OCI-LY7 (cell line): ENCODE measurements around the gene CHD9. TPM values are rescaled to one million over a fixed set of nuclear protein-coding genes. Genes with fewer than 3 reads are reported as not detected.

Source experiments
- BruUV-seq: library from RNA; stranded (reverse); fragments of 400-500 nt; replicated peaks from 2 replicates; lab custom pipeline; 2021; lab: Mats Ljungman, UMichigan
- CTCF ChIA-PET: fragments of 300-600 bp; sonication (Branson Sonifier 250); formaldehyde crosslinking; loops from one replicate; lab custom pipeline; 2022; ENCODE audit warnings: antibody characterized with exemption; ENCODE audit not compliant: unreplicated experiment; lab: Charles Lee
- POLR2A ChIA-PET: fragments of 300-600 bp; sonication (Branson Sonifier 250); formaldehyde crosslinking; loops from one replicate; lab custom pipeline; 2022; ENCODE audit warnings: antibody characterized with exemption; lab: Charles Lee
- DNase-seq: peaks from one replicate; pipeline ENCODE4 v3.0.0-alpha.2; 2015; ENCODE audit warnings: low spot score
- H2AFZ ChIP-seq: fragments of 200-600 bp; sonication (generic), shearing (Covaris generic); 2 replicates; pipeline ENCODE4 v1.6.1; 2014; ENCODE audit warnings: mild to moderate bottlenecking, antibody characterized with exemption, low read length, moderate library complexity
- H3K27ac ChIP-seq: fragments of 200-600 bp; sonication (generic); 2 replicates; pipeline ENCODE4 v1.5.1; 2014; ENCODE audit warnings: mixed run types, low read depth, mild to moderate bottlenecking, moderate library complexity, low read length, inconsistent platforms; ENCODE audit not compliant: poor library complexity, severe bottlenecking
- H3K36me3 ChIP-seq: fragments of 200-600 bp; sonication (generic); 2 replicates; pipeline ENCODE4 v1.6.1; 2014; ENCODE audit warnings: mild to moderate bottlenecking, antibody characterized with exemption, low read length, moderate library complexity, mixed read lengths; ENCODE audit not compliant: insufficient read depth
- H3K4me1 ChIP-seq: fragments of 200-600 bp; sonication (generic); 2 replicates; pipeline ENCODE4 v1.5.1; 2014; ENCODE audit warnings: mild to moderate bottlenecking, low read length; ENCODE audit not compliant: insufficient read depth, poor library complexity, severe bottlenecking
- H3K4me2 ChIP-seq: fragments of 200-600 bp; sonication (generic); 2 replicates; pipeline ENCODE4 v1.6.1; 2014; ENCODE audit warnings: mild to moderate bottlenecking, low read length
- H3K4me3 ChIP-seq: fragments of 200-600 bp; sonication (generic); 2 replicates; pipeline ENCODE4 v1.5.1; 2014; ENCODE audit warnings: mild to moderate bottlenecking, low read depth, low read length; ENCODE audit not compliant: poor library complexity, severe bottlenecking
- H3K79me2 ChIP-seq: fragments of 200-600 bp; sonication (generic); 2 replicates; pipeline ENCODE4 v1.6.1; 2016; ENCODE audit warnings: low read depth, mild to moderate bottlenecking, low read length, moderate library complexity, mixed read lengths; ENCODE audit not compliant: insufficient read depth
- H3K9me2 ChIP-seq: fragments of 200-600 bp; sonication (generic); 2 replicates; pipeline ENCODE4 v1.6.1; 2016; ENCODE audit warnings: mild to moderate bottlenecking, low read length, mixed read lengths; ENCODE audit not compliant: insufficient read depth
- H3K9me3 ChIP-seq: fragments of 200-600 bp; sonication (generic); 2 replicates; pipeline ENCODE4 v1.6.1; 2014; ENCODE audit warnings: mild to moderate bottlenecking, mixed run types, low read length, mixed read lengths
- H4K20me1 ChIP-seq: fragments of 200-600 bp; sonication (generic); 2 replicates; pipeline ENCODE4 v1.6.1; 2014; ENCODE audit warnings: mild to moderate bottlenecking, antibody characterized with exemption, low read length, moderate library complexity, mixed read lengths; ENCODE audit not compliant: insufficient read depth
- CTCF ChIP-seq: fragments of 200-600 bp; sonication (generic); conservative IDR thresholded peaks from 2 replicates; pipeline ENCODE4 v1.5.1; 2014; ENCODE audit warnings: mild to moderate bottlenecking, antibody characterized with exemption, low read length, moderate library complexity, mixed read lengths
- EZH2phosphoT487 ChIP-seq: fragments of 200-600 bp; sonication (generic); IDR thresholded peaks from 2 replicates; pipeline ENCODE4 v1.6.1; 2018; ENCODE audit warnings: low read depth, borderline replicate concordance, mild to moderate bottlenecking, mixed run types, antibody characterized with exemption, low read length, moderate library complexity, mixed read lengths
- intact Hi-C: fragments of 100-400 bp; cut with micrococcal nuclease; formaldehyde crosslinking; loops from one replicate; pipeline ENCODE4 v1.10.0; 2022; ENCODE audit not compliant: unreplicated experiment
- total RNA-seq, 2 experiments: library from RNA; depleted of rRNA in 1 of 2; stranded (reverse); fragments of >200 nt in 1 of 2; shearing (Covaris generic) in 1 of 2; gene quantifications; 2 replicates each; pipeline ENCODE4 v1.2.3, GENCODE V29; 2014 to 2022

The CHD9 gene
- total RNA-seq, 2 experiments from 2014 or later = 52.6 to 85.9 TPM

- ChIA-PET POLR2A (interaction anchor here (0.5 to 1.2 kb wide), 3 partner anchors 13 to 229 kb away, joined by 3 to 5 read pairs (median 3); partner anchors contain the start of gene CHD9), CTCF (no interaction called here)
- no peak overlapping the region for H3K4me2 ChIP-seq
- peaks cover 90% of the 10 kb centered on the region for H3K36me3 ChIP-seq
- TF ChIP-seq EZH2phosphoT487 (no peak), CTCF (peak; percentile 85)
- H4K20me1 ChIP-seq = no peaks in the 10 kb centered on the region
- intact Hi-C loops = loop anchor here (1.0 to 10.0 kb wide), 2 partner anchors 228 to 358 kb away; no protein-coding TSS in a partner anchor
- no peaks in the 10 kb centered on the region for H3K4me1 ChIP-seq
- no peak overlapping the region for H2AFZ ChIP-seq
- no peak overlapping the region for H3K27ac ChIP-seq
- H3K4me3 ChIP-seq = no peak overlapping the region
- no TSS peak for BruUV-seq
- no peaks in the 10 kb centered on the region for H3K79me2 ChIP-seq
- DNase-seq = peak; percentile 47
- H3K9me3 ChIP-seq = no peaks in the 10 kb centered on the region
- no peaks in the 10 kb centered on the region for H3K9me2 ChIP-seq
These were observed 228.5 kb downstream of the CHD9 start for GRCh38 chr16:53282975-53283946.

- no TSS peak for BruUV-seq
- no peak overlapping the region for H3K4me2 ChIP-seq
- H3K9me2 ChIP-seq = no peaks in the 10 kb centered on the region
- no peak overlapping the region for H3K27ac ChIP-seq
- DNase-seq = no peak
- no peaks in the 10 kb centered on the region for H3K79me2 ChIP-seq
- no peak overlapping the region for H2AFZ ChIP-seq
- no peaks in the 10 kb centered on the region for H4K20me1 ChIP-seq
- H3K9me3 ChIP-seq = no peaks in the 10 kb centered on the region
- H3K4me3 ChIP-seq = no peak overlapping the region
- TF ChIP-seq CTCF (no peak), EZH2phosphoT487 (no peak)
- peaks cover 98% of the 10 kb centered on the region for H3K36me3 ChIP-seq
- POLR2A ChIA-PET = interaction anchor here (1.6 kb wide), 1 partner anchor 12 kb away, joined by 6 read pairs; no protein-coding TSS in a partner anchor
- H3K4me1 ChIP-seq = no peaks in the 10 kb centered on the region
- CTCF ChIA-PET = no interaction called here
- intact Hi-C loops = loop anchor here (10.0 kb wide), 1 partner anchor 360 kb away; no protein-coding TSS in a partner anchor
These were observed 230.4 kb downstream of the CHD9 start for GRCh38 chr16:53285236-53285635.
